Fibroblast of mammary gland (primary cell): Measurements from ENCODE around the gene DNAJC12.
"Not testable (repeated sequence)": the region's sequence is repeated elsewhere in the genome, so short reads cannot be mapped to it uniquely, and the experiment has no call there.

ENCODE experiments used
- DNase-seq: peaks from one replicate; pipeline ENCODE4 v3.0.0-alpha.2; 2010; ENCODE audit warnings: low read depth
- H3K4me3 ChIP-seq: 2 replicates; pipeline ENCODE4 v1.5.1; 2011; ENCODE audit warnings: low read depth, mild to moderate bottlenecking, low read length, moderate library complexity; ENCODE audit not compliant: control insufficient read depth
- TF ChIP-seq, protein P1 (sequence below): conservative IDR thresholded peaks from 2 replicates; pipeline ENCODE4 v1.5.1; 2011; ENCODE audit warnings: low read depth, low read length, inconsistent platforms; ENCODE audit not compliant: control insufficient read depth, insufficient read depth

The DNAJC12 gene

DNA sequence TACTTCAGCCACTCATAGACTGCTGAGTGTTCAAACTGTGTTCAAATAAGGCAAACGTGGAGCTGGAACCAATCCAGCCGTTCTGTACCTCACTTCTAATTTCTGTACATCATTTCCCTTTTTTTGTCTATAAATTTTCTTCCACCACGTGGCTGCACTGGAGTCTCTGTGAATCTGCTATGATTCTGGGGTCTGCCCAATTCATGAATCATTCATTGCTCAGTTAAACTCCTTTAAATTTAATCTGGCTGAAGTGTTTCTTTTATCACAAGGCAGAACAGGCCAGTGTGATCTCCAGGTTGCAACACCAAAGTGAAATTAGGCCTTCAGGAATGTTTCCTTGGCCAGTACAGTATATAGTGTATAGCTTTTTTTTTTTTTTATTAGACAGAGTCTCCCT is 53.5 kb downstream of the DNAJC12 start:
- TF ChIP-seq, protein P1, sequence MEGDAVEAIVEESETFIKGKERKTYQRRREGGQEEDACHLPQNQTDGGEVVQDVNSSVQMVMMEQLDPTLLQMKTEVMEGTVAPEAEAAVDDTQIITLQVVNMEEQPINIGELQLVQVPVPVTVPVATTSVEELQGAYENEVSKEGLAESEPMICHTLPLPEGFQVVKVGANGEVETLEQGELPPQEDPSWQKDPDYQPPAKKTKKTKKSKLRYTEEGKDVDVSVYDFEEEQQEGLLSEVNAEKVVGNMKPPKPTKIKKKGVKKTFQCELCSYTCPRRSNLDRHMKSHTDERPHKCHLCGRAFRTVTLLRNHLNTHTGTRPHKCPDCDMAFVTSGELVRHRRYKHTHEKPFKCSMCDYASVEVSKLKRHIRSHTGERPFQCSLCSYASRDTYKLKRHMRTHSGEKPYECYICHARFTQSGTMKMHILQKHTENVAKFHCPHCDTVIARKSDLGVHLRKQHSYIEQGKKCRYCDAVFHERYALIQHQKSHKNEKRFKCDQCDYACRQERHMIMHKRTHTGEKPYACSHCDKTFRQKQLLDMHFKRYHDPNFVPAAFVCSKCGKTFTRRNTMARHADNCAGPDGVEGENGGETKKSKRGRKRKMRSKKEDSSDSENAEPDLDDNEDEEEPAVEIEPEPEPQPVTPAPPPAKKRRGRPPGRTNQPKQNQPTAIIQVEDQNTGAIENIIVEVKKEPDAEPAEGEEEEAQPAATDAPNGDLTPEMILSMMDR, result no peak
- DNase-seq, result peak; percentile 35
- H3K4me3 ChIP-seq, result no peak overlapping the region

DNA sequence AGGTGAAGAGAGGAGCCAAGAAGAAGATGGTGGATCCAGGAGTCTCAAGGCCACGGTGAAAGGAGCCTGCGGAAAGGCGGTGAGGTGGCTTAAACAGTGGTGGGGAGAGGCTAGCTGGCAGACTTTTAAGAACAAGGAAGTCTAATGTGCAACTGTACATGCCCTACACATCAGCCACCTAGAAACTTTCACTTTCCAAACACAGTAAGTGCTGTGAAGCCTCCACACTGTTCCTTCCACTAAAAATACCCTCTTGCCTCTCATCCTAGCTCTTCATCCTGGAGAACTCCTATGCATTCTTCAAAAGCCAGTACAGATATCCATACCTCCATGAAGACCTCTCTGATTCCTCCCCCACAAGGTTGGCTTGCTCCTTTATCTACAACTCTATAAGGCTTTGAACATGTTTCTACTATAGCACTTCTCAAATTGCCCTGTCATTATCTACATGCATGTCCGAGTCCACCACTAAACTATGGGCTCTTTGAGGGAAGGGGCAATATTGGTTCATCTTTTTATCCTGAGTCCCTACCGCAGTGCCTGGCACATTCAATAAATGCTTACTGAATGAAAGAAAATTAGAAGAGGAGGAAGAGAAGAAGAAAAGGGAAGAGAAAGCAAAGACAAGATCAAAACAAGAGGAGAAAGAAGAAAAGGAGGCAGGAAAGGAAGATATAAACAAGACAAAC is 54.2 kb downstream of the DNAJC12 start:
- no peak for DNase-seq
- no peak overlapping the region for H3K4me3 ChIP-seq

DNA sequence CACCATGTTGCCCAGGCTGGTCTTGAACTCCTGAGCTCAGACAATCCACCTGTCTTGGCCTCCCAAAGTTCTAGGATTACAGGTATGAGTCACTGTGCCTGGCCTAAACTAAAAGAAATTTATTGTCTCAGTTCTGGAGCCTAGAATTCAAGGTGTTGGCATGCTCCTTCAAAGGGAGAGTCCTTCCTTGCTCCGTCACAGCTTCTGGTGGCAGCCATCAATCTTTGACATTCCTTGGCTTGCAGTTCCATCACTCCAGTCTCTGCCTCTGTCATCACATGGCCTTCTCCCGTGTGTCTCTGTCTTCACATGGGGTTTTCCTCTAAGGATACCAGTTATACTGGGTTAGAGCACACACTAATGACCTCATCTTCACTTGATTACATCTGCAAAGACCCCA is 55.5 kb downstream of the DNAJC12 start:
- H3K4me3 ChIP-seq, result no peak overlapping the region
- DNase-seq, result no peak
- TF ChIP-seq, protein P1, result no peak

More for the DNA sequence above, 54.2 kb downstream of the DNAJC12 start:
- TF ChIP-seq, protein P1, result no peak

DNA sequence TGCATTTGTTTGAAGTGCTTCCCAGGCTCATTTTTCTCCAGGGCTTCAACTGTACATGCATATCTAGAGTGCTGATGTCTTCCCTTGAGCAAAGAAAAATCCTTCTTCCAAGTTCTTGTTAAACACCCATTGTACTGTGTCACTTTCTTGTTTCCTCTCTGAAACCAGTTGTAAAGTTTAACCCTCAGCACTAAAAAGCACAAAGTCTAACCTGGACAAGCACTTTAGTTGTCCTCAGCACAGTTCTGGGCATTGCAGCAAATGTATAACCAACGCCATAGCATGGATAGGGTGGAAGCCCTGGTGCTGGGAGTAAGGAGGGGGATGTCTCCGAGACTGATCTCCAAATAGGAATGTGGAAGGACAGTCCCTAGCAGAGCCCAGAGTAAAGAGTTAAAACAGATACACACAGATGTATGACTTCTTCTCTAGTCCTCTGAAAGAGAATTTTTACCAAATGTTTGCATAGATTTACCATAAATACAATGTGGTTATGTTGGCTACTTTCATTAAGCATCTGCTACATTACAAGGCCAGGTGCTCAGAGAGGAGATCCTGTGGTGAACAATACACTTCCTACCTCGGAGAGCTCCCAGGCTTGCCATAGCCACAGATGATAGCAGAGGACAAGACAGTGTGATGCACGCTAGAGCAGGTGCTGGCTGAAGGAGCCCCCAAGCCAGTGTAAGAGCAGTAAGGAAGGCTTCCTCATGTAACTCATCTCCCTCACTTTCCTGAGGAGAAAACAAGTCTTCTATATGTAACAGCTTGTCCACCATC is 57.0 kb downstream of the DNAJC12 start:
- TF ChIP-seq, protein P1, result no peak
- H3K4me3 ChIP-seq, result no peak overlapping the region
- DNase-seq, result no peak

DNA sequence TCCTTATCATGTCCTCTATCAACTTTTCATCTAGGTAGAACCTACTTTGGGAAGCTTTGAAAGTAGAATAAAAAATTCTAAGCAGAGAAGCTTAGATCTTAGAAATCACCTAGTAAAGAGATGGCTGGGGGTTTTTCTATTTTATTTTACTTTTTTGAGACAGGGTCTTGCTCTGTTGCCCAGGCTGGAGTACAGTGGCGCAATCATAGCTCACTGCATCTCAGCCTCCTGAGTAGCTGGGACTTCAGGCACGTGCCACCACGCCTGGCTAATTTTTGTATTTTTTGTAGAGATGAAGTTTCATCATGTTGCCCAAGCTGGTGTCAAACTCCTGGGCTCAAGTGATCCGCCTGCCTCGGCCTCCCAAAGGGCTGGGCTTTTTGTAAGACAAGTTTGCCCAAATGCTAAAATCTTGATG is 57.8 kb downstream of the DNAJC12 start:
- DNase-seq, result not testable (repeated sequence)

DNA sequence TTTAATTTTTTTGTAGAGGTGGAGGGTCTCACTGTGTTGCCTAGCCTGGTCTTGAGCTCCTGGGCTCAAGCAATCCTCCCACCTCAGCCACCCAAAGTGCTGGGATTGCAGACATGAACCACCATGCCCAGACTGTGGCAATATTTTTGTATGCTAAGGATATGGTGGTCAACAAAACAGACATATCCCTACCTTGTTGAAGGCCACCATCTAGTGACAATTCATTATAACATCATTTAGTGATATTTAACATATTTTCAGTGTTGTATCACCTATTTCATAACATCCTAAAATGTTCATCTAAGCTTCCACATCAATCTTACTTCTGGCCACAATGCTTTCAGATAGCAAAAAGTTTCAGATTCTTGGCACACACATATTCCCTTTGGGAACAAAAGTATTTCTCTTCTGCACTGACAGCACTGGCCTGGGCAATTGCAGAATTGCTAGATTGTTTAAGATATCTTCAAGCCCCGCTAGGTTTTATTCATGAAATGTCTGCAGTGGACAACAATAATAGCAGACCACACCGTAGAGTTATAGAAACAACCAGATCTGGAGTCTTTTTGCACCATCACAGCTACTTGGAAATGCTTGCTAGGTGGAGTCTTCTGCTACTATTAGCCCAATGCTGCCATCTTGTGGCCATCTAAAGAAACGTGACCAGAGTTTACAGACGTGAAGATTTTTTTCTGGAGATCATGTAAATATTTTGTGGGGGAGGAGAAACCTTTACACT is 58.4 kb downstream of the DNAJC12 start:
- peak; percentile 83 for DNase-seq
- TF ChIP-seq, protein P1, result peak; percentile 91
- H3K4me3 ChIP-seq, result no peak overlapping the region

More for the DNA sequence above, 57.8 kb downstream of the DNAJC12 start:
- not testable (repeated sequence) for H3K4me3 ChIP-seq

DNA sequence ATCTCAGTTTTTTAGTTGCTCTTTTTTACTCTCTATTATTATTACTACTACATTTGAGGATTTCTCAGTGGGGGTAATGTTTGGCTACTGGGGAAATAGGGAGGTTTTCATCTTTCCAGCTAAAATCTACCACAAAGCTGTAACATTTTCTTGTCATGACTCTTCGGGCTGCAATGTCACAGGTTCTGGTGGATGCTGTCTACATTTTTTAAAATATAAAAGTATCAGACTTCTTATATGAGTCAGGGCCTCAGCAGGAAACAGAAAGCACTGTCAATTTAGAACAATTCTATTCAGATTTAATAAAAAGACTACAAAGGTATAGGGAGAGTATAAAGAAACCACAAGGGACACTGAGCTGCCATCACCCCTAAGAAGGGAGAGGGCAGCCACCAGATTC is 61.6 kb downstream of the DNAJC12 start:
- no peak for DNase-seq
- TF ChIP-seq, protein P1, result no peak
- no peak overlapping the region for H3K4me3 ChIP-seq
